ENCODE measurements around the gene EBNA1BP2. TPM values are rescaled to one million over a fixed set of nuclear protein-coding genes. Genes with fewer than 3 reads are reported as not detected.
"Not testable (repeated sequence)": the region's sequence is repeated elsewhere in the genome, so short reads cannot be mapped to it uniquely, and the experiment has no call there.

EBNA1BP2 gene, protein sequence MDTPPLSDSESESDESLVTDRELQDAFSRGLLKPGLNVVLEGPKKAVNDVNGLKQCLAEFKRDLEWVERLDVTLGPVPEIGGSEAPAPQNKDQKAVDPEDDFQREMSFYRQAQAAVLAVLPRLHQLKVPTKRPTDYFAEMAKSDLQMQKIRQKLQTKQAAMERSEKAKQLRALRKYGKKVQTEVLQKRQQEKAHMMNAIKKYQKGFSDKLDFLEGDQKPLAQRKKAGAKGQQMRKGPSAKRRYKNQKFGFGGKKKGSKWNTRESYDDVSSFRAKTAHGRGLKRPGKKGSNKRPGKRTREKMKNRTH
- 10 to 100 TPM; 42.0 to 54.9 (median 54.2) TPM for polyA plus RNA-seq (ENCODE audit: insufficient read depth in 1 of 5, insufficient read length in 5 of 5, low replicate concordance in 1 of 5)
- long read RNA-seq, donor 1, transcript EBNA1BP2-201 (9 exons, 1,322 nt): major isoform, 14 of 166 reads
- long read RNA-seq, donor 1, partial matches to known transcripts: 122 of 166 reads
- long read RNA-seq, donor 1, other reads (novel, unspliced or antisense): 24 of 166 reads
- long read RNA-seq, donor 2, transcript EBNA1BP2-201 (9 exons, 1,322 nt): major isoform, 12 of 42 reads
- long read RNA-seq, donor 2, partial matches to known transcripts: 28 of 42 reads
- long read RNA-seq, donor 2, other reads (novel, unspliced or antisense): 0 of 42 reads
- long read RNA-seq, donor 3, transcript EBNA1BP2-201 (9 exons, 1,322 nt): major isoform, 13 of 156 reads
- long read RNA-seq, donor 3, partial matches to known transcripts: 140 of 156 reads
- long read RNA-seq, donor 3, other reads (novel, unspliced or antisense): 0 of 156 reads
- long read RNA-seq, donor 4, transcript EBNA1BP2-201 (9 exons, 1,322 nt): major isoform, 8 of 13 reads
- long read RNA-seq, donor 4, partial matches to known transcripts: 5 of 13 reads
- long read RNA-seq, donor 4, other reads (novel, unspliced or antisense): 0 of 13 reads
- long read RNA-seq, donor 5, transcript EBNA1BP2-201 (9 exons, 1,322 nt): major isoform, 29 of 45 reads
- long read RNA-seq, donor 5, partial matches to known transcripts: 13 of 45 reads
- long read RNA-seq, donor 5, other reads (novel, unspliced or antisense): 0 of 45 reads
- long read RNA-seq, donor 6, transcript EBNA1BP2-201 (9 exons, 1,322 nt): major isoform, 31 of 118 reads
- long read RNA-seq, donor 6, partial matches to known transcripts: 64 of 118 reads
- long read RNA-seq, donor 6, other reads (novel, unspliced or antisense): 18 of 118 reads
- long read RNA-seq, donor 7, transcript EBNA1BP2-201 (9 exons, 1,322 nt): major isoform, 19 of 53 reads
- long read RNA-seq, donor 7, partial matches to known transcripts: 12 of 53 reads
- long read RNA-seq, donor 7, other reads (novel, unspliced or antisense): 17 of 53 reads
- long read RNA-seq, donor 8, transcript EBNA1BP2-201 (9 exons, 1,322 nt): major isoform, 7 of 15 reads
- long read RNA-seq, donor 8, partial matches to known transcripts: 6 of 15 reads
- long read RNA-seq, donor 8, other reads (novel, unspliced or antisense): 0 of 15 reads

DNA sequence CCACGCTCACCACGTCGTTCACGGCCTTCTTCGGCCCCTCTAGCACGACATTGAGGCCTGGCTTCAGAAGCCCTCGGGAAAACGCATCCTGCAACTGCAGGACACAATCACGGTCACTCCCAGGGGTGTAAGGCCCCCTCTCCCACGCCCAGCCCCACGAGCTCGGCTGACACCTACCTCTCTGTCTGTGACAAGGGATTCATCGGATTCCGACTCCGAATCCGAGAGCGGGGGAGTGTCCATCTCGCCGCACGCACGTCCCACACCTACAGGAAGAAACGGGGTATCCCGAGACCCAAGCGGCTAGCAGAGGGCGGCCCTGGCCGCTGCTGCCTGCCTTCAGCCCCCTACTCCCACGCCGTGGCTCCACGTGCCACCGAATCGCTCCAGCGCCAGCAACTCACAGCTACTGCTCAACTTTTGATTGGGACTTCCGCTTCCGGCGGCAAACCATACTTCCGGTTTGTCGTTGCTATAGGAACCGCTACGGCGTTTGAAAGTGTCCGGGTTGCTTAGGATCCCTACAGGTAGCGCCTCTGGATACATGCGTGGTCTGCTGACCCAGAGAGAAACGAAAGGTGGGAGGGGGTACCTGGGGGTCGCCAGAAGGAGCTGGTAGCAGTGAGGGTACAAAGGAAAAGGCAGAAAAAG is at the start of gene EBNA1BP2, which contains the start of gene CFAP57:
Gene EBNA1BP2, minus strand, starts transcription at position 415 of the 651 bp plus-strand sequence. Its CDS starts 172 bp downstream, at position 243.
Gene CFAP57, plus strand, starts transcription at position 455 of the 651 bp plus-strand sequence. CDS start 424 bp downstream, outside the sequence.
- peak; percentile 94 to 95 for DNase-seq

DNA sequence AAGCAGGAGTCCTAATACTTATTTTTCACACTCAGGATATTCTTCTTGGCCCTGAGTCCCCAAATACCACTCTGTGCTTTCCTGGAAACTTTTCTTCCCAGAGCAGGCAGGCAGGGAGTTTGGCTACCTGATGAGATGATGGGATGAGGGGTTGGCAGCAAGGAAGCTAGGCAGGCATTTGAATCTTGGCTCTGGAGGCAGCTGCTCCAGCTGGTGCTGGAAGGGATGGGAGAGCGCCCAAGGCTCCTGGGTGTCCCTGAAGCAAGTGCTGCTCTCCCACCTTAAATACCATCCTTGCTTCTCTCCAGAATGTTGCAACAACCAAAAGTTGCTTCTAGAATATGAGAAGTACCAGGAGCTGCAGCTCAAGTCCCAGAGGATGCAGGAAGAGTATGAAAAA is 49.7 kb upstream of the EBNA1BP2 start:
- no peak for DNase-seq

DNA sequence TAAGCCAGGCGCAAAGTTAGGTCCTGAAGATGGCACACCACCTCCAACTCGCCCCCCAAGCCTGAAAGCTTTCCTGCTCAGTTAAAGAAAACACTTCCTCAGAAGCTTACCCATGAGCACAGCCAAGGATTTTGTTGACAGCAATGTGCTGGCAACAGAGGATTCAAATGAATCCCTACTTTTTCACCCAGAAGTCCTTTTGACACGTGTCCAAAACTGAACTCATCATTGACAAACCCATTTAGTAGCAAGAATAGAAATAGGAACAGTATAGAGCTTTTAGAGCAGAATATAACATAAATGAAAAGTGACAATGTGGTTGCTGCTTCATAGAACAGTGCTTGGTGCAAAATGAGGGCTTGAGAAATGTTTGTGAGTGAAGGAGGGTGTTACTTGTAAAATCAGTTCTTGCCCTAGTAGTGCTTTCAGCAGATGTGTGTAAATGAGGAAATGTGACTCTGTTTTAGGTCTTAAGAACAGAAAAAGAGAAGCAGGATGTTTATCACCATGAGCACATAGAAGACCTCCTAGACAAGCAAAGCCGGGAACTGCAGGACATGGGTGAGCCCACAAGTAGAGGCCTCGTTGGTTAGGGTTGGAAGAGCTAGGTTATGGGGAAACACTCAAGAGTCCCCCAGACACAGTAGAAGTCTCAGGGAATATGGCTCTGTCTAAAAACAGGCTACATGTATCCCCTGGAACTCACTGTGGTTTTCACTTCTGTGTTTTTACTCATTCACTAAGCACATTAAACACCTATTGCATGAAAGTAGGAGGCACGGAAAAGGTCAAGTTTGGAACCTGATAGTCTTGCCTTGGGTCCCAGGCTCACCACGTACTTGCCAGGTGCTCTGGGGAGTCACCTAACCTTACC is 49.1 kb upstream of the EBNA1BP2 start:
- no peak for DNase-seq

DNA sequence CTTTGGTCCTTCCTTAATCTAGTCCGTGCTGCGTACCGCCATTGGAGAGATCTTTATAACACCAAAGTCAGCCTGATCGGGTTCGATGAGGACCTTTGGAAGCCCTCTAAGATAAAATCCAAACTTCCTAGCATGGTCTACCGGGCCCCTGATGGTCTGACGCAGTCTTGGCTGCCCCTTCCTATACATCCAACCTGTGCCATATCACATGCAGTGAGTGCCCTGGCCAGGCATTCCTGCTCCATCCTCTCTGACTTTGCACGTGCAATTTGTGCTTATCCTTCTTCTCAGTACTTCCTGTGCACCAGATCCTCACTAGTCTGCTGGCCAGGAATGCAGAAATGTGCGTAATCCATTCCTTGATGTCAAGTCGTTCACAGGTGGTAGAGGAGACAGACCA is 45.7 kb upstream of the EBNA1BP2 start:
- no peak for DNase-seq

DNA sequence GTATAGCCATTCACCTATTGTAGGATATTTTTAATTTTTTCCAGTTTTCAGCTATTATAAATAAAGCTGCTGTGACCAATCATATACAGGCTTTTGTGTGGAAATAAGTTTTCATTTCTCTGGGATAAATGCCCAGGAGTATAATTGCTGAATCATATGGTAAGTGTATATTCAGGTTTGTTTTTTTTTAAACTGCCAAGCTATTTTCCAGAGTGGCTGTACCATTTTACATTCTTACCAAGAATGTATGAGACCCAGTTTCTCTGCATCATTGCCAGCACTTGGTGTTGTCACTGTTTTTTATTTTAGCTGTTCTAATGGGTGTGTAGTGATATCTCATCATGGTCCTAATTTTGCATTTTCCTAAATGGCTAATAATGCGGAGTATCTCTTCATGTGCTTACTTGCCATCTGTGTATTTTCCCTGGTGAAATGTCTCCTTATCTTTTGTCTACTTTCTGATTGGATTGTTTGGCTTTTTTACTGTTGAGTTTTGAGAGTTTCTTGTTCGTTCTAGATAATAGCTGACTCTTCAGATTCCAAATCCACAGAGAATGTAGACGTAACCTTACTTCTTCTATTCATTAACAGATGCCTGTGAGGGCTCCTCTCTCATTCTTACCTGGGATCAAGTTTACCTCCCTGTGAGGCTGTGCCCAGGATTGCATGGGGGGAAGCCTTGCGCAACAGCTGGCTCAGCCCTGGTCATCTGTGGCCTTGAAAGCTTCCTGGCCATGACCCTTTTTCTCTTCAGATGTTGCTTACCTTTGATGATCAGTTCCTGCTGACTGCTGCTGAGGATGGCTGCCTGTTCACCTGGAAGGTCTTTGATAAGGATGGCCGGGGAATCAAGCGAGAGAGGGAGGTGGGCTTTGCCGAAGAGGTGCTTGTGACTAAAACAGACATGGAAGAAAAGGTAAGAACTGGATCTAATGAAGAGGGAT is 42.7 kb upstream of the EBNA1BP2 start:
- DNase-seq: no peak

DNA sequence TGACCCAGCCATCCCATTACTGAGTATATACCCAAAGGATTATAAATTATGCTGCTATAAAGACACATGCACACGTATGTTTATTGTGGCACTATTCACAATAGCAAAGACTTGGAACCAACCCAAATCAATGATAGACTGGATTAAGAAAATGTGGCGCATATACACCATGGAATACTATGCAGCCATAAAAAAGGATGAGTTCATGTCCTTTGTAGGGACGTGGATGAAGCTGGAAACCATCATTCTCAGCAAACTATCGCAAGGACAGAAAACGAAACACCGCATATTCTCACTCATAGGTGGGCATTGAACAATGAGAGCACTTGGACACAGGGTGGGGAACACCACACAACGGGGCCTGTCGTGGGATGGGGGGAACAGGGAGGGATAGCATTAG is 36.2 kb upstream of the EBNA1BP2 start:
- DNase-seq: not testable (repeated sequence)

DNA sequence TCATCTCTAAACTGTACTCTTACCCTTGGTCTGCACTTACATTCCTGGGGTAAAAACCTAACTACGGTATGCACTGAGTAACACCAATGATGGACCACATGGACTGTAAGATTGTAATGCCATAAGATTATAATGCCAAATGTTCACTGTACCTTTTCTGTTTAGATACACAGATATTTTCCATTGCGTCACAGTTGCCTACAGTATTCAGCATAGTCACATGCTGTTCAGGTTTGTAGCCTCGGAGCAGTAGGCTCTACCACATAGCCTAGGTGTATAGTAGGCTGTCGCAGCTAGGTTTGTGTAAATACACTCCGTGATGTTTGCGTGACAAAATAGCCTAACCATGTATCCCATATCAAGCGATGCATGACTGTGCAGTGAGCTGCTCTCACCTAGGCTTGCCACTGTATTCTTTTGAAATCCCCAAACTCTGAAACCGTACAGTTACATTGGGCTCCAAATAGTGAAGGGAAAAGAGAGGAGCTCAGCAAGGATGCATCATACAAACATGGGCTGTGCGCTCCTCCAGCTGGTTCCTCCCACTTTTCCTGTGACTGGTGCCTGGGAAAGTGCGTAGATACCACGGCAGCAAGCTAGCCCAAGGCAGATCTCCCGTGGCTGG is 35.3 kb upstream of the EBNA1BP2 start:
- DNase-seq: peak in 1 of 2 donors; percentile 19

DNA sequence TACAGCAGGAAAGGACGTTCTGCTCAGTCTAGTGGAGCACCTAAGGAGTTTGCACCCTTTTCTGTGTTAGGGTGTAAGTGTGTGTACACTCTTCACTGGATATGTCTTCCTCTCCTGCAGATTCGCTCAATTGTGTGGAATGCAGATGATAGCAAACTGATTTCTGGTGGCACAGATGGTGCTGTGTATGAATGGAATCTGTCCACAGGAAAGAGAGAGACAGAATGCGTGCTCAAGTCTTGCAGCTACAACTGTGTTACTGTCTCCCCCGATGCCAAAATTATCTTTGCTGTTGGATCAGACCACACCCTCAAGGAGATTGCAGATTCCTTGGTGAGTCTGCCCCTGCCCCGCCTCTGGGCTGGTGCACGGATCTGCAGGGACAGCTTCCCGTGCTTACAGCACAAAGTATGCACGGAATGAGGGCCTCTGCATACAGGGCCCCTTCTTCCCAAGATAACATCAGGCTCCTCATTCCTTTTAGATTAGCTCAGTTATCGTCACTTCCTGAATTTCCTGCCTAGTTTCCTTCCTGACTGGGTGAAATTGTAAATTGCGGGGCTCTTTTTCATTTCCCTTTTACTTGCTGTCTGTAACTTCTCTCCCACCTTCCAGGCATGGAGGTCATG is 34.6 kb upstream of the EBNA1BP2 start:
- peak; percentile 44 to 48 for DNase-seq

DNA sequence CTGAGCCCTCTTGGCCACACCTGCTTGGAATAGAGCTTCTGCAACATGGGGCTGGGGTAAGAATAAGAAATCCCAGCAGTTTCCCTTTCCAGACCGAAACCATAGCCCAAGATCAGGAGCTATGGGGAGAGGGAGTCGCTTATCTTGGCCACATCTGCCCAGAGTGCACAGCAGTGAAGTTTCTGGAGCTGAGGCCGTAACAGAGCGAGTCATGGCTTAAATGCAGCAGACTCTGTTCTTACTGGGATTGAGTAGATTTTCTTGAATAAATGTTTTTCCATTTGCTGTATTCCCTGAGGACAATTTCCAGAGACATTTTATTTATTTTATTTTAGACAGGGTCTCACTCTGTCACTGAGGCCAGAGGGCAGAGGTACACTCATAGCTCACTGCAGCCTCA is 33.6 kb upstream of the EBNA1BP2 start:
- no peak for DNase-seq

DNA sequence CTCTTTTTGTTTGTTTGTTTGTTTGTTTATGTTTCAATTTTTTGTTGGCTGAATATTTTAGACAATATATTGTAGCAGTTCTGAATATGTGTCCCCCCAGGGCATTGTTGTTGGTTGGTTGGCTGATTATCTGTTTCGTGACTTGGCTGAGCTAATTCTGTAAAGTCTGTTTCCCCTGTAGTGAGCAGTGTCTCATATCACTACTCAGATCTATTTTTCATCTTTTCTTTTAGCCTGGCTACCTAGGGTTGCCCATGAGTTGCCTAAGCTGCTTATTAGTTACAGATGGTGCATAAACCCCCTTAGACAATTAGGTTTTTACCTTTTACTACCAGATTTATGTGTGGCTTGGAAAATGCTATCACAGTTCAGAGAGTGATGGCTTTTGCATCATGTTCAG is 32.3 kb upstream of the EBNA1BP2 start:
- no peak for DNase-seq

DNA sequence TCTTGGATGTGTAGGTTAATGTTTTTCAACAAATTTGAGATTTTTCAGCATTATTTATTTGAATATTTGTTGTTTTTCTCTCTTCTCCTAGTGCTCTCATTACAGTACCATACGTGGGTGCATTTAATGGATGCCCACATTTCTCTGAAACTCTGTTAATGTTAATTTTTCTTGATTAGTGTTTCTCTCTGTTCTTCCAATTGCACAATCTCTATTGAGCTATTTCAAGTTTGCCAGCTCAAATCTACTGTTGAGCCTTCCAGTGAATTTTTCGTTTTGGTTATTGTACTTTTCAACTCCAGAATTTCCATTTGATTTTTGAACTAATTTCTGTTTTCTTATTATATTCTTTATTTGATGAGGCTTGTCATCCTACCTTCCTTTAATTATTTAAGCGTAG is 31.8 kb upstream of the EBNA1BP2 start:
- no peak for DNase-seq

DNA sequence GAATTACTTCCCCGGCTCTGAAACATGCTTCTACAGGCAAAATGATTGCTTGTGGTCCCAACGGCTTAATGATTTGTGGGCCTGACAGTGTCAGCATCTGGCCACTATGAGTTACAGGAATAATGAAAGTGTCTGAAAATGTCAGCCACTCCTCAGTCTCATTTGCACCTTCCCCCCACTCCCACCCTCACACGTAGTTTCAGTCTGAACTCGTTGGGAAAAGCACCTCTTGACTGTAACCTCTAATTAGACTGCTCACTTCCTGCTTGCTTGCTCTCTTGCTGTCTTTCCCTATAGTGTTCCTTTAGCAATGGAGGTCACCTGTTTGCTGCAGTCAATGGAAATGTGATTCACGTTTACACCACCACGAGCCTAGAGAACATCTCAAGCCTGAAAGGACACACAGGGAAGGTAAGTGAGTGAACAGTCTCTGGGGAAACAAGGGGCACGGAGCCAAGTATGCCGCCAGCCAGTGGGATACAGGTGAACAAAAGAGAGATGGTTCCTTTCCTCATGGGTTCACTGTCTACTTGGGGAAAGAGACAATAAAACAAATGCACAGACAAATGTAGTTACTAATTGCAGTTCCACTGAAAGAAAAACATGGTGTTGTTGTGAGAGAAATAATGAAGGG is 27.1 kb upstream of the EBNA1BP2 start:
- DNase-seq: no peak

DNA sequence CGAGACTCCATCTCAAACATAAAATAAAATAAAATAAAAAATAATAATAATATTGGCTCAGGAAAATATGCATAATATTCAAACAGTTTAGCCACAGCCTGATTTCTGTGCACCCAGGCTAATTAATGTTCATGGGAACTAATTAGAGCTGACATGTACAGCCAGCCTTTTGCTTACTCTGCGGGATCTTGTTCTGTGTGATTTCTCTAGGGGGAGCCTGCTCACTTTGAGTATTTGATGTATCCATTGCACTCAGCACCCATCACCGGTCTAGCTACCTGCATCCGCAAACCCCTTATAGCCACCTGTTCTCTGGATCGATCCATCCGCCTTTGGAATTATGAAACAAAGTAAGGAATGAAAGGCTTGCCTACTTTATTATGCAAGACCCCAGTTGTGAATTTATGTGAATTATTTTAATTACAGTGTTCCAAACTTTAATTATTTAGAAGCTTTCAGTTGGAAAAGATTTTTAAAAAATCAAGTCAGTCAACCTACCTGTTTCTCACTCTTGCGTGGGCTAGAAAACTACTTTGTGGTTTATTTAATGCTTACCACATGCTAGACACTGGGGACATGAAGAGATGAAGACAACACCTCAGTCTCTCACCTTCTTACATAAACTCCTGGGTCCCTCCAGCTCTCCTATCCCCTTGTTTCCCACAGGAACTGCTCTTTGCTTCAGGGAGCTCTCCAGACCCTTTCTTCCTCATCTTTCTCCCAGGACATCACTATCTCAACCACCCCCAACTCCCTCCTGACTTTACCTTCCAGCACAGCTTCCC is 25.4 kb upstream of the EBNA1BP2 start:
- no peak for DNase-seq

DNA sequence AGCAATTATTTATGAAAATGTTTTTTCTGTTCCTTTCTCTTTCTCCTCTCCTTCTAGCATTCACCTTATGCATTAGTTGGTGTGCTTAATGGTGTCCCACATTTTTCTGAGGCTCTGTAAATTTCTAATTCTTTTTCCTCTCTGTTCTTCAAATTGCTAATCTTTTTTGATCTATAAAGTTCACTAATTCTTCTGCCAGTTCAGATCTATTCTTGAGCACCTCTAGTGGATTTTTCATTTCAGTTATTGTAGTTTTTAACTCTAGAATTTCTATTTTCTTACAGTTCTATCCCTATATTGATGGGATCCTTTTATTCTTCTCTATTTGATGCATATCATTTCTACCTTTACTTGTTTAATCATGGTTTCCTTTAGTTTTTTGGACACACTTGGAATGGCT is 22.4 kb upstream of the EBNA1BP2 start:
- DNase-seq: no peak

DNA sequence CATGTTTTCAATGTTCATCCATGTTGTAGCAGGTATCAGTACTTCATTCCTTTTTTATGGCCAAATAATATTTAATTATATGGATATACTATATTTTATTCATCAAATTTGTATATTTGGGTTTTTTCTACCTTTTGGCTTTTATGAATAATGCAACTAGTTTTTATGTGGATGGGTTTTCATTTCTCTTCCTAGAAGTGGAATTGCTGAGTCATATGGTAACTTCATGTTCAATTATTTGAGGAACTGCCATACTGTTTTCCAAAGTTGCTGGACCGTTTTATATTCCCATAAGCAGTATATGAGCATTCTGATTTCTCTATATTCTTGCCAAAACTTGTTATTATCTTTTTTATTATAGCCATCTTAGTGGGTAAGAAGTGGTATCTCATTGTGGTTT is 16.0 kb upstream of the EBNA1BP2 start:
- DNase-seq: no peak

DNA sequence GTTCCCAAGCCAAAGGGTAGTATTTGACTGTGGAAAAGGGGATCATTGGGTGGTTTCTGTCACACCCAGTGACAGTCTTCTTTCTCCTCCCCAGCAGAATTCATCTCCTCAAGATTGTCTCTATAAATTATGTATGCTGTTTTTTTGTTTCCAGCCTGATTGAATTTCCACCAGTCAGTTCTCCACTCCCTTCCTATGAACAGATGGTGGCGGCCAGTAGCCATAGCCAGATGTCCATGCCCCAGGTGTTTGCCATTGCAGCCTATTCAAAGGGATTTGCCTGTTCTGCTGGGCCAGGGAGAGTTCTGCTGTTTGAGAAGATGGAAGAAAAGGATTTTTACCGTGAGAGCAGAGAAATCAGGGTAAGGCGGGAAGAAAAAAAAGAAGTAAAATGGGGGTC is 12.9 kb upstream of the EBNA1BP2 start:
- no peak for DNase-seq

Measured in right lung (tissue), 10 donors.